ENCODE measurements around the gene PIGC. TPM values are rescaled to one million over a fixed set of nuclear protein-coding genes. Genes with fewer than 3 reads are reported as not detected.

PIGC gene
- total RNA-seq, 1 experiment from 2014 or later = 17.5 TPM

DNA sequence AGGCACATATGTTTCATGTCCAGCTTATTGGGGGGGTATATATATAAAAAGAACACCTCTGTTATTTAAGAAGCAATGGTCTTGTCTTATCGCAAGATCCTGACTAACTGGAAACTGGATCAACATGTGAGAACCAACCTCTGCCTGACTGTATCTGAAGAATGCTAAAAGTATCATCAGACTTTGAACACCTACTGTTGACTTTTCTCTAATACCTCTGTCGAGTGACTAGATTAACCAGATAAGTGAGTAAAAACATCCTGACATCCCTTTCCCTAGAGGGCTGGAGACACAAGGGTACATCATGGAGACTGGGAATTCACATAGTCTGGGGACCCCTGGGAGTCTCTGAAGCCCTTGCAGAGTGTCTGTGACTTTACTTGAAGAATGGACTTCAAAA, 26.3 kb upstream of the PIGC start:
- Histone ChIP-seq H3K27ac (ENCODE audit: insufficient read length, low read depth, low read length) (no peak overlapping the region), H4K5ac (ENCODE audit: insufficient read length, low read depth, low read length) (no peak overlapping the region)
- WGBS (ENCODE audit: extremely low coverage, insufficient read length, low lambda C conversion rate) = no CpG with 5 or more reads among the region's 2 CpGs

More for the DNA sequence above, 26.3 kb upstream of the PIGC start:
- no peak overlapping the region for H3K9ac ChIP-seq (ENCODE audit: extremely low read depth, insufficient read length, low read length)
- no peak overlapping the region for H2AK5ac ChIP-seq (ENCODE audit: insufficient read length, low read length)
- no peaks in the 10 kb centered on the region for H3K36me3 Mint-ChIP-seq (ENCODE audit: insufficient read depth in 1 of 3, low read depth in 3 of 3)
- no peak overlapping the region for H3T11ph ChIP-seq (ENCODE audit: low read length)
- H2BK15ac ChIP-seq (ENCODE audit: low read depth, low read length) = no peak overlapping the region
- no peaks in the 10 kb centered on the region for H3K23me2 ChIP-seq (ENCODE audit: insufficient read length, low read depth, low read length, poor library complexity, severe bottlenecking)
- H3K4me2 ChIP-seq (ENCODE audit: insufficient read depth, insufficient read length, low read length) = no peak overlapping the region
- H4K91ac ChIP-seq (ENCODE audit: insufficient read length, low read depth, low read length) = no peak overlapping the region
- no peak overlapping the region for H3K4ac ChIP-seq (ENCODE audit: low read depth, low read length)
- no peaks in the 10 kb centered on the region for H3K9me3 ChIP-seq (ENCODE audit: control insufficient read depth, low read depth, low read length)
- no peaks in the 10 kb centered on the region for H3K4me1 Mint-ChIP-seq
- no peak overlapping the region for H2BK5ac ChIP-seq (ENCODE audit: insufficient read length, low read length)
- no peaks in the 10 kb centered on the region for H3K79me1 ChIP-seq (ENCODE audit: insufficient read depth, low read depth, low read length, poor library complexity, severe bottlenecking)
- no peaks in the 10 kb centered on the region for H4K20me1 ChIP-seq (ENCODE audit: control insufficient read depth, insufficient read depth, insufficient read length)
- no peak overlapping the region for H3K23ac ChIP-seq (ENCODE audit: insufficient read length, low read depth, low read length)
- no peak overlapping the region for H2BK20ac ChIP-seq (ENCODE audit: low read depth, low read length, poor library complexity, severe bottlenecking)
- no peak overlapping the region for H4K8ac ChIP-seq (replicated peaks; ENCODE audit: insufficient read length, low read depth, low read length)
- H3K14ac ChIP-seq (ENCODE audit: insufficient read depth, low read length) = no peak overlapping the region
- H3K27ac Mint-ChIP-seq = no peak overlapping the region
- no peak overlapping the region for H3K56ac ChIP-seq (ENCODE audit: insufficient read length, low read depth, low read length)
- DNase-seq = no peak
- H3K9me3 Mint-ChIP-seq = no peaks in the 10 kb centered on the region
- H3K27me3 ChIP-seq (ENCODE audit: insufficient read depth, low read length) = no peaks in the 10 kb centered on the region
- no peaks in the 10 kb centered on the region for H3K79me2 ChIP-seq (ENCODE audit: insufficient read depth, low read length)
- no peak overlapping the region for H3K4me3 Mint-ChIP-seq
- TF ChIP-seq, protein P1, sequence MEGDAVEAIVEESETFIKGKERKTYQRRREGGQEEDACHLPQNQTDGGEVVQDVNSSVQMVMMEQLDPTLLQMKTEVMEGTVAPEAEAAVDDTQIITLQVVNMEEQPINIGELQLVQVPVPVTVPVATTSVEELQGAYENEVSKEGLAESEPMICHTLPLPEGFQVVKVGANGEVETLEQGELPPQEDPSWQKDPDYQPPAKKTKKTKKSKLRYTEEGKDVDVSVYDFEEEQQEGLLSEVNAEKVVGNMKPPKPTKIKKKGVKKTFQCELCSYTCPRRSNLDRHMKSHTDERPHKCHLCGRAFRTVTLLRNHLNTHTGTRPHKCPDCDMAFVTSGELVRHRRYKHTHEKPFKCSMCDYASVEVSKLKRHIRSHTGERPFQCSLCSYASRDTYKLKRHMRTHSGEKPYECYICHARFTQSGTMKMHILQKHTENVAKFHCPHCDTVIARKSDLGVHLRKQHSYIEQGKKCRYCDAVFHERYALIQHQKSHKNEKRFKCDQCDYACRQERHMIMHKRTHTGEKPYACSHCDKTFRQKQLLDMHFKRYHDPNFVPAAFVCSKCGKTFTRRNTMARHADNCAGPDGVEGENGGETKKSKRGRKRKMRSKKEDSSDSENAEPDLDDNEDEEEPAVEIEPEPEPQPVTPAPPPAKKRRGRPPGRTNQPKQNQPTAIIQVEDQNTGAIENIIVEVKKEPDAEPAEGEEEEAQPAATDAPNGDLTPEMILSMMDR (conservative IDR thresholded peaks at IDR 0.05) = no peak
- no peaks in the 10 kb centered on the region for H3K4me1 ChIP-seq (ENCODE audit: insufficient read depth, low read length)
- no peak overlapping the region for H3K18ac ChIP-seq (ENCODE audit: insufficient read length, low read depth, low read length)
- H2AFZ ChIP-seq (ENCODE audit: low read length) = no peak overlapping the region
- no peaks in the 10 kb centered on the region for H3K27me3 Mint-ChIP-seq (ENCODE audit: low read depth)
- no peak overlapping the region for H2BK120ac ChIP-seq (ENCODE audit: low read depth, low read length, poor library complexity, severe bottlenecking)
- no peak overlapping the region for H2BK12ac ChIP-seq (ENCODE audit: insufficient read length, low read depth, low read length)

All from H9 (cell line).